HG03457 (cell line): ENCODE measurements around the gene IDI2.
A peak's percentile ranks its signal among the peaks of the same experiment; 100 is the strongest.
"Not testable (repeated sequence)": the region's sequence is repeated elsewhere in the genome, so short reads cannot be mapped to it uniquely, and the experiment has no call there.

ENCODE experiments used
- ATAC-seq: cut with Tn5 transposase; IDR thresholded peaks from one replicate; pipeline ENCODE4 v1.9.1; 2021; ENCODE audit warnings: moderate number of reproducible peaks; ENCODE audit not compliant: unreplicated experiment

The IDI2 gene

DNA sequence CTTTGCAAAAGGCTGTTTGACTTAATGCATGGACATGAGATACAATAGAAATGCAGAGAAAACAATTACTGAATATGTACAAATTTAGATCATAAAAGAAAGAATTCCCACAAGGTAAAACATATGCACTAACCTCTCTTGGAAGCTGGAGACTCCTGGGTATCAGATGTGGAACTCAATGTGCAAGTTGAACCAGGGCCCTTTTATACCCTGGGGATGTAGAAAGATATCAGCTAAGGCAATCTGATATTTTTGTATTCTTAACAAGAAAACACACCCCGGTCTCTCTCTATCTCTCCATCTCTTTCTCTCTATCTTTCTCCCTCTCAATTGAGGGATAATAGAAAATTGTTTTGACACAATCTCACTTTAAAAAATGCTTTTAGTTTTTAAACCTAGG lies at the start of gene IDI2:
IDI2 (minus strand) TSS at position 177 of the 400 bp plus-strand sequence. CDS start 1,136 bp downstream, outside the sequence.
- no peak for ATAC-seq

GRCh38 chr10:1074748-1075308 lies 49.2 kb upstream of the IDI2 start:
- no peak for ATAC-seq

GRCh38 chr10:1074052-1074747 lies 48.5 kb upstream of the IDI2 start:
- no peak for ATAC-seq

- no peak for ATAC-seq
Observed at GRCh38 chr10:1070919-1071318, 45.3 kb upstream of the IDI2 start.

DNA sequence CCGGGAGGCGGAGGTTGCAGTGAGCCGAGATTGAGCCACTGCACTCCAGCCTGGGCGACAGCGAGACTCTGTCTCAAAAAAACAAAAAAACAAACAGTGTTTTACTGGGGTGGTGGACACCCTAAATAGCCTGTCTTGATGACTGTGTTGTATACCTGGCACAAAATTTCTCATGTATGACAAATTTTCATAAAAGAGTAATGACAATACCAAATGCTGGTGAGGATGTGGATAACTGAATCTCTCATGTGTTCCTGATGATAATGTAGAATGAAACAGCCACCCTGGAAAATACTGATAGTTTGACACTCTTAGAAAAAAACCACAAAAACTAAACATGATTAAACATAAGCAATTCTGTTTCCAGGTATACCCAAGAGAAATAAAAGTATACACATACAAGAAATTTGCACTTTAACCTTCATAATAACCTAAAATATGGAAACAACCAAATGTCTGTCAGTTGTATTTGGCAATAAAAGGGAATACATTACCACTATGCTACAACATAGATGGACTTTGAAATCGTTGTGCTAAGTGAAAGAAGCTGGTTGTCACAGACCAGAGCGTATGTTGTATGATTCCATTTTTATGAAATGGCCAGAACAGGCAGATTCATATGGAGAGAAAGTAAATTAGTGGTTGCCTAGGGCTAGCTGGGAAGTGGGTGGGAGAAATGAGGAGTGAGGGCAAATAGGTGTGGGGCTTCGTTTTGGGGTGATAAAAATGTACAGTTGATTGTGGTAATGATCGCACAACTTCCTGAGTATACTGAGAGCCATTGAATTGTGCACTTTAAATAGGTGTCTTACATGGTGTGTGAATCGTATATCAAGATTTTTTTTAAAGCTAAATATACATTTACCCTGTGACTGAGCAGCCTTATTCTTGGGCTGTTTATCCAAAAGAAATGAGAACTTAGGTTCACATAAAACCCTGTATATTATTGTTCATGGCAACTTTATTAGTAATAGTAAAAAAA lies 43.0 kb upstream of the IDI2 start:
- ATAC-seq: no peak

GRCh38 chr10:1066734-1067133 lies 41.1 kb upstream of the IDI2 start:
- not testable (repeated sequence) for ATAC-seq

DNA sequence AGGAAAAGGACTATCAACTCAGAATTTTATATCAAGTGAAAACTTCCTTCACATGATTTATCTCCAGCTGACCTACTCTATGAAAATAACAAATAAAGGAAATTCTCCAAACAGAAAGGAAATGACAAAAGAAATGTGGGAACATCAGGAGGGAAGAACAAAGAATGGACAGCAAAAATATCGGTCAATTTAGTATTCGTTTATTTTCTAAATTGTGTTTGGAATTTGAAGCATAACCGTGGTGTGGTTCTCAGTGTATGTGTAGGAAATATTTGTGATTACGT lies 39.2 kb upstream of the IDI2 start:
- no peak for ATAC-seq

- ATAC-seq: no peak
Observed at GRCh38 chr10:1063232-1063865, 37.7 kb upstream of the IDI2 start.

DNA sequence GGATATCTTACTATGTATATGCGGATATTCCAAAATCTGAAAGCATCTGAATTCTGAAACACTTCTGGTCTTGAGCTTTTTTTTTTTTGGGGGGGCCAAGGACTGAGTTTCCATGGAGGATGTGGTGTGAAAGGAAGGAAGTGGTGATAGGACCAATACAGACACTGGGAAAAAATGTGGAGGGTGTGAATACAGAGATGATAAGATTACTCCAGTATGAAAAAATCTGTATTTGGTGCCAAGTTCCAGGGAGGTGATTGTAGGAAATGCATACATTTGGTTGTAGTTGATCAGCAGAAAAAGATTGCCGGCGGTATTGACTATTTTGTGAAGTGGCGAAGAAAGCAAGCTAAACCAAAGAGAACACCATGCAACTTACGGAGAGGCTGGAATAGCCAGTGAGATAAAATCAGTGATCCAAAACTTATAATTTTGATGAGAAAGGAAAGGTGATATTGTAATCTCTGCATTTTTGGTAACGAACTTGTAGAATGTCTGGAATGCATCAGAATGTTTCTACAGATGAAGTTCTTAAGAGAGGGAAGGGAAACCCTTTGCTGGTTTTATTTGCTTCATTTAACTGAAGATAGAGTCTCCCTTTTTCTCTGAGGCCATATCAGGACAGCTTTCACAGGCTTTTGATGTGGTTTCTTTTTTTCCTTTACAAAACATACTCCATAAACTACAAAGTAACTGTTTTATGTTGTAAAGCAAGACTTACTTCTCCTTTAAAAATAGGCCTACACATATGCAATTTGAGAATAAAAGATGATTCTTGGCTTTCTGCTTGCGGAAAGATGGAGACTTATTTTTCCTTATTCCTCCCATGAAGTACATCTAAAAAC lies 36.5 kb upstream of the IDI2 start:
- ATAC-seq: no peak

- ATAC-seq: no peak
Observed at GRCh38 chr10:1059902-1060301, 34.2 kb upstream of the IDI2 start.

GRCh38 chr10:1058017-1058416 lies 32.4 kb upstream of the IDI2 start:
- no peak for ATAC-seq

DNA sequence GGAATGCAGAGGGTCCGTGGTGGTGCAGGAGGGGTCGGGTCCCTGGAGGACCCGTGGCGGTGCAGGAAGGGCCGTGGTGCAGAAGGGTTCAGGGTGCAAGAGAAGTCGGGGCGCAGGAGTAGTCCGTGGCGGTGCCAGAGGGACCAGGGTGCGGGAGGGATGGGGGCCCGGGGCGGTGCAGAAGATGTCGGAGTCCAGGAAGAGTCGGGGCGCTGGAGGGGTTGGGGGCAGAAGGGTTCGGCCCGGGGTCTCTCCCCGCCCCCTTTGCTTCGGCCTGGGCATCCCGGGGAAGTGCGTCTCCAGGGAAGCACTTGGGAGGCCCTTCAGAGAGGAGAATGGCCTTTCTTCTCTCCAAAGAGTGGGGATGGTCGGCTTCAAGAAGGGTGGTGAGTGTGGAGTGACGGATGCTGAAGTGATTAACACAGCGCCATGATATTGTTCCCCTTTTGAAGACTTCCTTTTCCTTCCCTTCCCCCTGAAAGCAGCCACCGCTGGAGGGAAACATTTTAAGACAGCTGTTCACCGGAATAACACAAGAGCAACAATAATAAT lies 31.5 kb upstream of the IDI2 start:
- no peak for ATAC-seq

DNA sequence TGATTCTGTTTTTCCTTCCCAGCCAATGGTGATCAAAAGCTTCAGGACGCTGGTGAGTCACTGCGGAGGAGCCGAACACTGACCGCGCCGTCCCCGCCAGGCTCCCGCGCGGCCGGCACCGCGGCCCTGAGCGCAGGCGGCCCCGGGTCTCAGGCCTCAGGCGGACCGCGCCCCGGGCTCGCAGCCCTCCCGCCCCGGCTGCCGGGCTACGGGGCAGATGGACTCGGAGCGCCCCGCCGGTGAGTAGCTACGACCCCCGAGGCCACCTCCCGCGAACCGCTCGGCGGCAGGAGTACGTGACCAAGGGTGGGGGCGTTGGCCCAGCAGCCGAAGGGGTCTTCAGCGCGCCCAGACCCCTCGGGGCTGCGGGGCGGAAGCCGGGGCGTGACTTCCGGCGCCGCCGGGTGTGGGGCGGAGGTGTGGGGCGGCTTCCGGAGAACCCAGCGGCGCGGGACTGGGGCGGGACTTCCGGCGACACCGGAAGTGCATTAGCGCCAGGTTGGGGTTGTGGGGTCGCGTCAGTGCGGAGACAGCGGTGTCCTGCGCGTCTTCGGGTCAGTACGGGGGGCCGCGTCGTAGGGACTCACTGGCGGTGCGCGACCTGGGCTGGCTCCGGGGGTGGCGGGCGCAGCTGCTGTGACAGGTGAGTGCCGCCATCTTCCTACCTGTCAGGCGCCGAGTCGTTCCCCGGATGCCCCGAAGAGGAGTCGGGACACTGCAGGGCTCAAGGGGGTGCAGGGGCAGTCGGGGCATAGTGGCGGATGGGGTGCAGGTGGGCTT lies 30.9 kb upstream of the IDI2 start, which contains the start of gene WDR37:
WDR37 (plus strand) TSS at position 60 of the 780 bp plus-strand sequence. CDS start 15,771 bp downstream, outside the sequence.
- ATAC-seq: peak; percentile 77

DNA sequence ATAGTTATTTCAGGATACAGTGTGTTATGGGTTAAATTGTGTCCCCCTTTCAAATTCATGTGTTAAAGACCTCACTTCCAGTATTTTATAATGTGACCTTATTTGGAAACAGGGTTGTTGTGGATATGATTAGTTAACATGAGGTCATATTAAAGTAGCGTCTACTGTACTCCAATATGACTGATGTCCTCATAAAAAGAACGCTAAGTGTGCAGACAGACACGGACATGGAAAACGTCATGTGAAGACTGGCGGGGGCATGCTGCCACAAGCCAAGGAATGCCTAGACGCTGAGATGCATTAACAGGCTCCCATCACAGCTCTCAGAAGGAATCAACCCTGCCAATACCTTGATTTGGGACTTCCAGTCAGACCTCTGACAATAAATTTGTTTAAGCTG lies 29.0 kb upstream of the IDI2 start:
- no peak for ATAC-seq

DNA sequence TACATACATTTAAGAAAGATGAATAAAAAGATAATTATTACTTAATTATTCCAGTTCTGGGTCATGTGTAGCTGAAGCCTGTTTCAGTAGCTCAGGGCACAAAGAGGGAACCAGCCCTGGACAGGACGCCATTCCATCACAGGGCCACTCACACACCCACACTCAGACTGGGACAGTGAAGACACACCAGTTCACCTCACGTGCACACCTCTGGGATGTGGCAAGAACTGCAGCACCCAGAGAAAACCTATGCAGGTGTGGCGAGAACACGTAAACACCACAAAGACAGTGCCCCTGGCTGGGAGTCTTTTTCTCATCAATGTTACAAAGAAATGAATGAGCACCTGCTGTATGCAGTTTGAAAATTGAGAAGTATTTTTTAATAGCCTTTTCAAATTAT lies 24.9 kb upstream of the IDI2 start:
- ATAC-seq: no peak

GRCh38 chr10:1050145-1050544 lies 24.5 kb upstream of the IDI2 start:
- no peak for ATAC-seq

DNA sequence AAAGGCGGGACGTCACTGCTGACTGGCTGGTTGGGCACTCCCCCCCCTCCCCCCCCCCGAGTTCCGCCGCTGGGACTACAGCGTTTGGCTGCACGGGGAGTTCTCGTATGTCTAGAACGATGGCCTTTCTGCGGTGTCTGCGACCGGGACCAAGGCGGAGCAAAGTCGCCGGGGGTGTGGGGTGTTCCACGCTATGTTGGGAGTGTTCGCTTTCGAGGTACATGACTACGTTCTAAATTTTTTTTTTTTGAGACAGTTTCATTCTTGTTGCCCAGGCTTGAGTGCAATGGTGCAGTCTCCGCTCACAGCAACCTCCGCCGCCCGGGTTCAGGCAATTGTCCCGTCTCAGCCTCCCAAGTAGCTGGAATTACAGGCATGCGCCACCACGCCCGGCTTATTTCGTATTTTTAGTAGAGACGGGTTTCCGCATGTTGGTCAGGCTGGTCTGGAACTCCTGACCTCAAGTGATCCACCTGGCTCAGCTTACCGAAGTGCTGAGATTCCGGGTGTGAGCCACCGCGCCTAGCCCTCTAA lies 23.8 kb upstream of the IDI2 start:
- ATAC-seq: no peak

- peak; percentile 68 for ATAC-seq
Observed at GRCh38 chr10:1048732-1049424, 23.2 kb upstream of the IDI2 start, which contains the start of gene IDI1. IDI1 (minus strand) TSS chr10:1049119; CDS start chr10:1049003, 116 bp downstream.
